Measurements from ENCODE around the gene ERBB4. TPM values are rescaled to one million over a fixed set of nuclear protein-coding genes. Genes with fewer than 3 reads are reported as not detected.

The ERBB4 gene
- total and polyA plus RNA-seq, 10 of the 15 experiments (the other 5 are each of a cell fraction or from before 2014, with no cell fraction given): under 0.01 to 0.23 (median 0.01) TPM; not detected in 4

DNA sequence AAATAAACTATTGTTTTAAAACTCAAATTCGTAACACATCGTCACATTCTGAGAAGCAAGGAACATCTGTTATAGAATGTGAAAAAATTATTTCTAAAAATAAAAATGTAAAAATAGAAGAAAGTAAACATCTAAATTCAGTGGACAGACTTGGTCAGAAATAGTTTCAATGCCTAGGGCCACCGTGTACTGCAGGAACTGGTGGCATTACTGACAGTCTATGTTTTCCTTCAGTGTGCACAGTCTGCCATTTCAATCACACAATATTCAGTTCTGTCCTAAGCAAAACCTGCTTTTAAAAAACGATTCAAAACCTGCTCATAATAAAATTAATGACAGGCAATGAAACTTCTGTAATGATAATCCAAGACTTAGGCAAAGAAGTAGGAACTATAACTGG lies 190.1 kb downstream of the ERBB4 start (continued):
- TF ChIP-seq, protein P1, sequence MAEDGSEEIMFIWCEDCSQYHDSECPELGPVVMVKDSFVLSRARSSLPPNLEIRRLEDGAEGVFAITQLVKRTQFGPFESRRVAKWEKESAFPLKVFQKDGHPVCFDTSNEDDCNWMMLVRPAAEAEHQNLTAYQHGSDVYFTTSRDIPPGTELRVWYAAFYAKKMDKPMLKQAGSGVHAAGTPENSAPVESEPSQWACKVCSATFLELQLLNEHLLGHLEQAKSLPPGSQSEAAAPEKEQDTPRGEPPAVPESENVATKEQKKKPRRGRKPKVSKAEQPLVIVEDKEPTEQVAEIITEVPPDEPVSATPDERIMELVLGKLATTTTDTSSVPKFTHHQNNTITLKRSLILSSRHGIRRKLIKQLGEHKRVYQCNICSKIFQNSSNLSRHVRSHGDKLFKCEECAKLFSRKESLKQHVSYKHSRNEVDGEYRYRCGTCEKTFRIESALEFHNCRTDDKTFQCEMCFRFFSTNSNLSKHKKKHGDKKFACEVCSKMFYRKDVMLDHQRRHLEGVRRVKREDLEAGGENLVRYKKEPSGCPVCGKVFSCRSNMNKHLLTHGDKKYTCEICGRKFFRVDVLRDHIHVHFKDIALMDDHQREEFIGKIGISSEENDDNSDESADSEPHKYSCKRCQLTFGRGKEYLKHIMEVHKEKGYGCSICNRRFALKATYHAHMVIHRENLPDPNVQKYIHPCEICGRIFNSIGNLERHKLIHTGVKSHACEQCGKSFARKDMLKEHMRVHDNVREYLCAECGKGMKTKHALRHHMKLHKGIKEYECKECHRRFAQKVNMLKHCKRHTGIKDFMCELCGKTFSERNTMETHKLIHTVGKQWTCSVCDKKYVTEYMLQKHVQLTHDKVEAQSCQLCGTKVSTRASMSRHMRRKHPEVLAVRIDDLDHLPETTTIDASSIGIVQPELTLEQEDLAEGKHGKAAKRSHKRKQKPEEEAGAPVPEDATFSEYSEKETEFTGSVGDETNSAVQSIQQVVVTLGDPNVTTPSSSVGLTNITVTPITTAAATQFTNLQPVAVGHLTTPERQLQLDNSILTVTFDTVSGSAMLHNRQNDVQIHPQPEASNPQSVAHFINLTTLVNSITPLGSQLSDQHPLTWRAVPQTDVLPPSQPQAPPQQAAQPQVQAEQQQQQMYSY (CRISPR knock-in tag; IDR thresholded peaks at IDR 0.05): no peak
- TF ChIP-seq POLR2AphosphoS5 (IDR thresholded peaks at IDR 0.05; ENCODE audit: low read length): no peak
- TF ChIP-seq, protein P2, sequence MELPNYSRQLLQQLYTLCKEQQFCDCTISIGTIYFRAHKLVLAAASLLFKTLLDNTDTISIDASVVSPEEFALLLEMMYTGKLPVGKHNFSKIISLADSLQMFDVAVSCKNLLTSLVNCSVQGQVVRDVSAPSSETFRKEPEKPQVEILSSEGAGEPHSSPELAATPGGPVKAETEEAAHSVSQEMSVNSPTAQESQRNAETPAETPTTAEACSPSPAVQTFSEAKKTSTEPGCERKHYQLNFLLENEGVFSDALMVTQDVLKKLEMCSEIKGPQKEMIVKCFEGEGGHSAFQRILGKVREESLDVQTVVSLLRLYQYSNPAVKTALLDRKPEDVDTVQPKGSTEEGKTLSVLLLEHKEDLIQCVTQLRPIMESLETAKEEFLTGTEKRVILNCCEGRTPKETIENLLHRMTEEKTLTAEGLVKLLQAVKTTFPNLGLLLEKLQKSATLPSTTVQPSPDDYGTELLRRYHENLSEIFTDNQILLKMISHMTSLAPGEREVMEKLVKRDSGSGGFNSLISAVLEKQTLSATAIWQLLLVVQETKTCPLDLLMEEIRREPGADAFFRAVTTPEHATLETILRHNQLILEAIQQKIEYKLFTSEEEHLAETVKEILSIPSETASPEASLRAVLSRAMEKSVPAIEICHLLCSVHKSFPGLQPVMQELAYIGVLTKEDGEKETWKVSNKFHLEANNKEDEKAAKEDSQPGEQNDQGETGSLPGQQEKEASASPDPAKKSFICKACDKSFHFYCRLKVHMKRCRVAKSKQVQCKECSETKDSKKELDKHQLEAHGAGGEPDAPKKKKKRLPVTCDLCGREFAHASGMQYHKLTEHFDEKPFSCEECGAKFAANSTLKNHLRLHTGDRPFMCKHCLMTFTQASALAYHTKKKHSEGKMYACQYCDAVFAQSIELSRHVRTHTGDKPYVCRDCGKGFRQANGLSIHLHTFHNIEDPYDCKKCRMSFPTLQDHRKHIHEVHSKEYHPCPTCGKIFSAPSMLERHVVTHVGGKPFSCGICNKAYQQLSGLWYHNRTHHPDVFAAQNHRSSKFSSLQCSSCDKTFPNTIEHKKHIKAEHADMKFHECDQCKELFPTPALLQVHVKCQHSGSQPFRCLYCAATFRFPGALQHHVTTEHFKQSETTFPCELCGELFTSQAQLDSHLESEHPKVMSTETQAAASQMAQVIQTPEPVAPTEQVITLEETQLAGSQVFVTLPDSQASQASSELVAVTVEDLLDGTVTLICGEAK (IDR thresholded peaks at IDR 0.05; ENCODE audit: borderline replicate concordance): no peak

DNA sequence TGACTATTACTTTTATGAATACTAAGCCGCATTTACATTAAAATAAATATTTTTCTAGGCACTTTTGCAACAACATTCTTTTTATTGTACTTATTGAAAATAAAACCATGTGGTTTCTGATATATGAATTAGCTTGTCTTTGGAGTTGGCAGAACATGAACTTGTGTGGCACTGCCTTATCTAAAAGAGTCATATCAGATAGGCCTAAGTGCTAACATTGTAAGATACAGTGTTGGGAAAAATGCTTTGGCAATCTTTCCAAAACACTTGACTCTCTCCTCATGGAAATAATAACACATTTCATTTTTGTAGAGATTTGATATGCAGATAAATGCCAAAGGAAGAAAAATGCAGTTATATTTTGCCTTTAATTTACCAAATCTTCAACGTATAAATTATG lies 191.7 kb downstream of the ERBB4 start:
- WGBS (ENCODE audit: insufficient coverage, insufficient replicate concordance, low lambda C conversion rate, missing lambda C conversion rate): 25% methylated on average over 2 of the region's 2 CpGs
- Histone ChIP-seq H3K9me3 (replicated peaks; ENCODE audit: control insufficient read depth, insufficient read depth, low read length) (no peaks in the 10 kb centered on the region), H2AFZ (ENCODE audit: control insufficient read depth, low read depth, low read length) (no peak overlapping the region), H3K4me1 (ENCODE audit: control insufficient read depth, insufficient read depth, low read length) (no peaks in the 10 kb centered on the region), H3K27ac (ENCODE audit: control insufficient read depth, insufficient read depth) (no peak overlapping the region), H3K4me3 (no peak overlapping the region), H3K36me3 (ENCODE audit: control insufficient read depth in 2 of 2, insufficient read depth in 2 of 2, low read length in 1 of 2) (no peaks in the 10 kb centered on the region), H3K4me2 (ENCODE audit: control insufficient read depth, insufficient read depth) (no peak overlapping the region), H3K9ac (ENCODE audit: control insufficient read depth, insufficient read depth, low read length) (no peak overlapping the region), H4K20me1 (ENCODE audit: control insufficient read depth, insufficient read depth) (no peaks in the 10 kb centered on the region), H3K27me3 (replicated peaks in 1 of 2; ENCODE audit: control insufficient read depth in 2 of 2, insufficient read depth in 2 of 2, low read length in 1 of 2) (no peaks in the 10 kb centered on the region), H3K79me2 (ENCODE audit: control insufficient read depth, insufficient read depth, low read length) (no peaks in the 10 kb centered on the region)
- intact Hi-C loops (cut with micrococcal nuclease; ENCODE audit: unreplicated experiment): no loop called here
- in situ Hi-C loops (cut with MboI): no loop called here
- ATAC-seq (no peak), DNase-seq (ENCODE audit: low read depth, low spot score) (no peak), FAIRE-seq (no peak)
- no TSS peak for BruUV-seq (replicated peaks)
- SMC1A ChIA-PET (ENCODE audit: uncharacterized antibody, unreplicated experiment): no interaction called here
- RAD21 ChIA-PET (ENCODE audit: unreplicated experiment): no interaction called here
- CTCF ChIA-PET: no interaction called here
- POLR2A ChIA-PET: no interaction called here
- no peak for TF ChIP-seq PML (IDR thresholded peaks at IDR 0.05; ENCODE audit: low read length)
- TF ChIP-seq MEF2A (IDR thresholded peaks at IDR 0.05; ENCODE audit: insufficient read depth, low read depth, low read length): no peak
- no peak for TF ChIP-seq POLR2AphosphoS5 (IDR thresholded peaks at IDR 0.05; ENCODE audit: low read length)
- TF ChIP-seq ESRRA (IDR thresholded peaks at IDR 0.05; ENCODE audit: low read length): no peak
- TF ChIP-seq MEF2B (IDR thresholded peaks at IDR 0.05; ENCODE audit: partially characterized antibody, poor library complexity, severe bottlenecking): no peak
- TF ChIP-seq, protein P3, sequence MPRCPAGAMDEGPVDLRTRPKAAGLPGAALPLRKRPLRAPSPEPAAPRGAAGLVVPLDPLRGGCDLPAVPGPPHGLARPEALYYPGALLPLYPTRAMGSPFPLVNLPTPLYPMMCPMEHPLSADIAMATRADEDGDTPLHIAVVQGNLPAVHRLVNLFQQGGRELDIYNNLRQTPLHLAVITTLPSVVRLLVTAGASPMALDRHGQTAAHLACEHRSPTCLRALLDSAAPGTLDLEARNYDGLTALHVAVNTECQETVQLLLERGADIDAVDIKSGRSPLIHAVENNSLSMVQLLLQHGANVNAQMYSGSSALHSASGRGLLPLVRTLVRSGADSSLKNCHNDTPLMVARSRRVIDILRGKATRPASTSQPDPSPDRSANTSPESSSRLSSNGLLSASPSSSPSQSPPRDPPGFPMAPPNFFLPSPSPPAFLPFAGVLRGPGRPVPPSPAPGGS (IDR thresholded peaks at IDR 0.05; ENCODE audit: borderline replicate concordance, insufficient read depth, low read depth, low read length, poor library complexity, severe bottlenecking): no peak
- no peak for TF ChIP-seq NR2C1 (IDR thresholded peaks at IDR 0.05)
- TF ChIP-seq, protein P4, sequence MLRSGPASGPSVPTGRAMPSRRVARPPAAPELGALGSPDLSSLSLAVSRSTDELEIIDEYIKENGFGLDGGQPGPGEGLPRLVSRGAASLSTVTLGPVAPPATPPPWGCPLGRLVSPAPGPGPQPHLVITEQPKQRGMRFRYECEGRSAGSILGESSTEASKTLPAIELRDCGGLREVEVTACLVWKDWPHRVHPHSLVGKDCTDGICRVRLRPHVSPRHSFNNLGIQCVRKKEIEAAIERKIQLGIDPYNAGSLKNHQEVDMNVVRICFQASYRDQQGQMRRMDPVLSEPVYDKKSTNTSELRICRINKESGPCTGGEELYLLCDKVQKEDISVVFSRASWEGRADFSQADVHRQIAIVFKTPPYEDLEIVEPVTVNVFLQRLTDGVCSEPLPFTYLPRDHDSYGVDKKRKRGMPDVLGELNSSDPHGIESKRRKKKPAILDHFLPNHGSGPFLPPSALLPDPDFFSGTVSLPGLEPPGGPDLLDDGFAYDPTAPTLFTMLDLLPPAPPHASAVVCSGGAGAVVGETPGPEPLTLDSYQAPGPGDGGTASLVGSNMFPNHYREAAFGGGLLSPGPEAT (IDR thresholded peaks at IDR 0.05; ENCODE audit: low read depth): no peak
